IMR-90 (cell line): ENCODE measurements around the gene FAM221A.

Experiments used
- CHD1 ChIP-seq: IDR thresholded peaks from 2 replicates; pipeline ENCODE4 v1.6.1; 2012; ENCODE audit warnings: low read depth, low read length, improper control_type of control experiment
- NFE2L2 ChIP-seq: fragments of 150-350 bp; IDR thresholded peaks from 2 replicates; pipeline ENCODE4 v1.6.1; 2016; ENCODE audit warnings: low read depth, mild to moderate bottlenecking, low read length
- POLR2A ChIP-seq: IDR thresholded peaks from 2 replicates; pipeline ENCODE4 v1.6.1; 2012; ENCODE audit warnings: mild to moderate bottlenecking, low read depth, low read length
- RFX5 ChIP-seq: IDR thresholded peaks from 2 replicates; pipeline ENCODE4 v1.8.0; 2012; ENCODE audit warnings: low read depth, mild to moderate bottlenecking, low read length, moderate library complexity
- TF ChIP-seq, protein P1 (sequence below): conservative IDR thresholded peaks from 2 replicates; pipeline ENCODE4 v1.5.1; 2012; ENCODE audit warnings: mild to moderate bottlenecking, low read depth, low read length, improper control_type of control experiment

DNA sequence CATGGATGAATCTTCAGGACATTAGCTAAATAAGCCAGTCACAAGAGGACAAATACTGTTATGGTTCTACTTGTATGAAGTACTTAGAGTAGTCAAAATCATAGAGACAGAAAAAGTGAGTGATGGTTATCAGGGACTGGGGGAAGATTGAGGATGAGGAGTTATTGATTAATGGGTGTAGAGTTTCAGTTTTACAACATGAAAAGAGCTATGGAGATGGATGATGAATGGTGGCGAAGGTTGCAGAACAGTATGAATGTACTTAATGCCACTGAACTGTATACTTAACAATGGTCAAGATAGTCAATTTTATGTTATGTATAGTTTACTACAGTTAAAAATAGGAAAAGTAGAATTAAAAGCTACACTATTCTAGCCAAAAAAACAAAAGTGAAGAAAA, 37.8 kb downstream of the FAM221A start:
- TF ChIP-seq, protein P1, sequence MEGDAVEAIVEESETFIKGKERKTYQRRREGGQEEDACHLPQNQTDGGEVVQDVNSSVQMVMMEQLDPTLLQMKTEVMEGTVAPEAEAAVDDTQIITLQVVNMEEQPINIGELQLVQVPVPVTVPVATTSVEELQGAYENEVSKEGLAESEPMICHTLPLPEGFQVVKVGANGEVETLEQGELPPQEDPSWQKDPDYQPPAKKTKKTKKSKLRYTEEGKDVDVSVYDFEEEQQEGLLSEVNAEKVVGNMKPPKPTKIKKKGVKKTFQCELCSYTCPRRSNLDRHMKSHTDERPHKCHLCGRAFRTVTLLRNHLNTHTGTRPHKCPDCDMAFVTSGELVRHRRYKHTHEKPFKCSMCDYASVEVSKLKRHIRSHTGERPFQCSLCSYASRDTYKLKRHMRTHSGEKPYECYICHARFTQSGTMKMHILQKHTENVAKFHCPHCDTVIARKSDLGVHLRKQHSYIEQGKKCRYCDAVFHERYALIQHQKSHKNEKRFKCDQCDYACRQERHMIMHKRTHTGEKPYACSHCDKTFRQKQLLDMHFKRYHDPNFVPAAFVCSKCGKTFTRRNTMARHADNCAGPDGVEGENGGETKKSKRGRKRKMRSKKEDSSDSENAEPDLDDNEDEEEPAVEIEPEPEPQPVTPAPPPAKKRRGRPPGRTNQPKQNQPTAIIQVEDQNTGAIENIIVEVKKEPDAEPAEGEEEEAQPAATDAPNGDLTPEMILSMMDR, result no peak
- no peak for TF ChIP-seq NFE2L2
- TF ChIP-seq CHD1, result no peak
- no peak for TF ChIP-seq RFX5
- no peak for TF ChIP-seq POLR2A
